GM12873 (cell line): ENCODE data around the gene DNTTIP2.

Experiments
- CTCF ChIP-seq: IDR thresholded peaks from 2 replicates; pipeline ENCODE4 v1.5.1; 2012; ENCODE audit warnings: low read depth, mild to moderate bottlenecking, moderate library complexity, low read length, control low read depth; ENCODE audit not compliant: insufficient read depth; ENCODE audit errors: missing control alignments

The DNTTIP2 gene

GRCh38 chr1:93899543-93900207 lies 20.7 kb upstream of the DNTTIP2 start:
- no peak for TF ChIP-seq CTCF

- no peak for TF ChIP-seq CTCF
These were observed 9.9 kb upstream of the DNTTIP2 start for GRCh38 chr1:93888900-93889299.

GRCh38 chr1:93882269-93882668 lies 3.3 kb upstream of the DNTTIP2 start:
- TF ChIP-seq CTCF = no peak

- TF ChIP-seq CTCF = no peak
These were observed 1.7 kb upstream of the DNTTIP2 start for GRCh38 chr1:93880731-93881130.

GRCh38 chr1:93878501-93878888 lies 511 bp downstream of the DNTTIP2 start:
- TF ChIP-seq CTCF = no peak

GRCh38 chr1:93877529-93877928 lies 1.5 kb downstream of the DNTTIP2 start:
- TF ChIP-seq CTCF = no peak

GRCh38 chr1:93876244-93876643 lies 2.8 kb downstream of the DNTTIP2 start:
- TF ChIP-seq CTCF = no peak
